ENCODE measurements around the gene POLRMT.
"Not testable (repeated sequence)": the region's sequence is repeated elsewhere in the genome, so short reads cannot be mapped to it uniquely, and the experiment has no call there.

The POLRMT gene

GRCh38 chr19:611481-611868, 21.9 kb downstream of the POLRMT start:
- peak; percentile 45 to 61 for DNase-seq (ENCODE audit: low read depth in 2 of 2)

- peak in 1 of 2 donors; percentile 27 for DNase-seq (ENCODE audit: low read depth in 2 of 2)
Measured at GRCh38 chr19:610801-611480, 22.4 kb downstream of the POLRMT start.

GRCh38 chr19:610071-610800, 23.1 kb downstream of the POLRMT start:
- no peak for DNase-seq (ENCODE audit: low read depth in 2 of 2)

GRCh38 chr19:609004-609346, 24.4 kb downstream of the POLRMT start:
- no peak for DNase-seq (ENCODE audit: low read depth in 2 of 2)

- no peak for DNase-seq (ENCODE audit: low read depth in 2 of 2)
Measured at GRCh38 chr19:608155-609003, 25.0 kb downstream of the POLRMT start.

- DNase-seq (ENCODE audit: low read depth in 2 of 2) = no peak
Measured at GRCh38 chr19:607301-608154, 25.8 kb downstream of the POLRMT start.

GRCh38 chr19:605061-605971, 28.0 kb downstream of the POLRMT start:
- not testable (repeated sequence) for DNase-seq (ENCODE audit: low read depth in 2 of 2)

GRCh38 chr19:604355-604754, 29.0 kb downstream of the POLRMT start:
- DNase-seq (ENCODE audit: low read depth in 2 of 2) = no peak

GRCh38 chr19:603779-604178, 29.6 kb downstream of the POLRMT start:
- DNase-seq (ENCODE audit: low read depth in 2 of 2) = not testable (repeated sequence)

- DNase-seq (ENCODE audit: low read depth in 2 of 2) = not testable (repeated sequence)
Measured at GRCh38 chr19:603302-603639, 30.1 kb downstream of the POLRMT start.

GRCh38 chr19:602391-603301, 30.7 kb downstream of the POLRMT start:
- no peak for DNase-seq (ENCODE audit: low read depth in 2 of 2)

- no peak for DNase-seq (ENCODE audit: low read depth in 2 of 2)
Measured at GRCh38 chr19:601790-602189, 31.5 kb downstream of the POLRMT start.

GRCh38 chr19:601310-601709, 32.0 kb downstream of the POLRMT start:
- DNase-seq (ENCODE audit: low read depth in 2 of 2) = no peak

- DNase-seq (ENCODE audit: low read depth in 2 of 2) = no peak
Measured at GRCh38 chr19:597406-598315, 35.7 kb downstream of the POLRMT start.

GRCh38 chr19:596263-596655, 37.1 kb downstream of the POLRMT start:
- no peak for DNase-seq (ENCODE audit: low read depth in 2 of 2)

GRCh38 chr19:595326-596262, 37.7 kb downstream of the POLRMT start:
- no peak for DNase-seq (ENCODE audit: low read depth in 2 of 2)

GRCh38 chr19:594265-594870, 39.0 kb downstream of the POLRMT start:
- DNase-seq (ENCODE audit: low read depth in 2 of 2) = no peak

All from activated CD8-positive, alpha-beta memory T cell treated with anti-CD3 and anti-CD28 coated beads for 4 hours (primary cell).